RWPE2 (cell line): Measurements from ENCODE around the gene MRPL48.
A peak's percentile ranks its signal among the peaks of the same experiment; 100 is the strongest.
"Not testable (repeated sequence)": the region's sequence is repeated elsewhere in the genome, so short reads cannot be mapped to it uniquely, and the experiment has no call there.

ENCODE experiments used
- ATAC-seq: fragments of 200-7000 bp; cut with Tn5 transposase; 3 replicates; pipeline ENCODE4 v1.9.1; 2021; ENCODE audit warnings: low read depth
- DNase-seq: peaks from one replicate; pipeline ENCODE4 v3.0.0-alpha.2; 2020; ENCODE audit warnings: low spot score
- H3K27ac ChIP-seq: fragments of 450-650 bp; 2 replicates; pipeline ENCODE4 v1.5.1; 2017; ENCODE audit warnings: mild to moderate bottlenecking; ENCODE audit not compliant: poor library complexity, severe bottlenecking
- H3K27me3 ChIP-seq: fragments of 250-450 bp; sonication (Bioruptor Pico); 2 replicates; pipeline ENCODE4 v1.5.1; 2021; ENCODE audit warnings: mild to moderate bottlenecking, moderate library complexity; ENCODE audit not compliant: insufficient read depth, poor library complexity, severe bottlenecking
- H3K36me3 ChIP-seq: fragments of 250-450 bp; sonication (Bioruptor Pico); 2 replicates; pipeline ENCODE4 v1.5.1; 2020; ENCODE audit warnings: low read depth, mild to moderate bottlenecking, moderate library complexity
- H3K4me1 ChIP-seq: fragments of 250-450 bp; sonication (Bioruptor Pico); 2 replicates; pipeline ENCODE4 v1.5.1; 2021; ENCODE audit warnings: mild to moderate bottlenecking, moderate library complexity; ENCODE audit not compliant: insufficient read depth, poor library complexity, severe bottlenecking
- H3K4me3 ChIP-seq: fragments of 250-450 bp; sonication (Bioruptor Pico); 2 replicates; pipeline ENCODE4 v1.5.1; 2021; ENCODE audit warnings: mild to moderate bottlenecking, moderate library complexity; ENCODE audit not compliant: severe bottlenecking
- H3K9me3 ChIP-seq: fragments of 250-450 bp; sonication (Bioruptor Pico); 2 replicates; pipeline ENCODE4 v1.5.1; 2021; ENCODE audit warnings: mild to moderate bottlenecking, moderate library complexity; ENCODE audit not compliant: severe bottlenecking
- CTCF ChIP-seq: fragments of 450-650 bp; IDR thresholded peaks from one replicate; pipeline ENCODE4 v1.5.1; 2017; ENCODE audit warnings: mild to moderate bottlenecking, moderate library complexity; ENCODE audit not compliant: poor library complexity, severe bottlenecking

Gene MRPL48

GRCh38 chr11:73766763-73767162, 20.9 kb upstream of the MRPL48 start:
- no peak for TF ChIP-seq CTCF
- Histone ChIP-seq H3K27me3 (no peaks in the 10 kb centered on the region), H3K4me1 (no peaks in the 10 kb centered on the region)

GRCh38 chr11:73770811-73771210, 16.9 kb upstream of the MRPL48 start:
- H3K4me1 ChIP-seq, H3K9me3 ChIP-seq, DNase-seq, H3K27ac ChIP-seq, H3K27me3 ChIP-seq, H3K4me3 ChIP-seq, ATAC-seq, H3K36me3 ChIP-seq: not testable (repeated sequence)

More at GRCh38 chr11:73766763-73767162, 20.9 kb upstream of the MRPL48 start:
- ATAC-seq, result peak; percentile 23; the same call in 1 of the 3 replicates
- H3K36me3 ChIP-seq, result no peaks in the 10 kb centered on the region
- no peak overlapping the region for H3K4me3 ChIP-seq
- no peak overlapping the region for H3K27ac ChIP-seq
- DNase-seq, result no peak
- H3K9me3 ChIP-seq, result no peaks in the 10 kb centered on the region

- DNase-seq (peak; percentile 99), ATAC-seq (peak; percentile 96)
- H3K27ac ChIP-seq, result peak overlapping the region; percentile 85
- no peak for TF ChIP-seq CTCF
- peaks cover 12% of the 10 kb centered on the region for H3K4me1 ChIP-seq
- H3K4me3 ChIP-seq, result peak overlapping the region; percentile 37
- no peaks in the 10 kb centered on the region for H3K27me3 ChIP-seq
- H3K9me3 ChIP-seq, result no peaks in the 10 kb centered on the region
- no peaks in the 10 kb centered on the region for H3K36me3 ChIP-seq
Measured at GRCh38 chr11:73779084-73779902, 8.4 kb upstream of the MRPL48 start.

DNA sequence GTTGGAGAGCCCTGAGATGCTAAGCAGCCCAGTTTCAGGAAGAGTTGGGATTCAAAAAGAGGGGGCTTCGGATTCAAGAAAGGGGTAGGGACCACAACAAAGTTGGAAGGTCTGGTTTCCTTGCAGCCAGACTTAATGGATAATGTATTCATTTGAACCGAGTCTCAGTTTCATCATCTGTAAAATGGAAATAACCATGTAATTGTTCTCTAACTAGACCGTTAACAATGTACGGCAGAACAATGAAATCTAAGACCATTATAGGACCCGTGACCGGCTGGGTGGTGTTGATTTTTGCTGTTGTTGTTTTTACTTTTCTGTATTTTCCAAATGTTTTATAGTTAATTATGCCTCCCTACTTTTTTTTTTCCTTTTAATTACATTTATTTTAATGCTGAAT, 6.4 kb upstream of the MRPL48 start:
- H3K4me3 ChIP-seq, result no peak overlapping the region
- no peak for TF ChIP-seq CTCF
- ATAC-seq, result no peak
- H3K4me1 ChIP-seq, result peaks cover 12% of the 10 kb centered on the region
- no peaks in the 10 kb centered on the region for H3K36me3 ChIP-seq
- no peaks in the 10 kb centered on the region for H3K27me3 ChIP-seq
- no peaks in the 10 kb centered on the region for H3K9me3 ChIP-seq
- no peak overlapping the region for H3K27ac ChIP-seq
- DNase-seq, result no peak

DNA sequence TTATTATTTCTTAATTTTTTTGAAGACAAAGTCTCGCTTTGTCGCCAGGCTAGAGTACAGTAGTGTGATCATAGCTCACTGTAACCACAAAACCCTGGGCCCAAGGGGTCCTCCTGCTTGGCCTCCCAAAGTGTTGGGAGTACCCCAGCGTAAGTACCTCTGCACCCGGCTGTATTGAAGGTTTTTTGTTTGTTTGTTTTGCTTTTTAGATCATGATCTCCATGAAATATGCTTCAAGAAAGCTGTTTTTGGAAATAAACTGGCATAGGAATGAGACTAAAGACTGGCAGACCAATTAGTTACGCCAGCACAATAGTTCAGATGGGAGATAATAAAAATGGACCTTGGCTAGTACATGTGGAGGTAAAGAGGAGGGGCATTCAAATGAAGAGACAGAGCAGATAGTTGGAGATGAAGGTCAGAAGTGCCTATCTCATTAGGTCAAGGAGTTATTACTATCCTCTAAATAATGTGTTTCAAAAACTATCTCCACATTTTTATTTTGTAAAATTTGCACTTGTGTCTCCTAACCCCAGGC, 4.1 kb upstream of the MRPL48 start:
- ATAC-seq (no peak), DNase-seq (no peak)
- Histone ChIP-seq H3K9me3 (no peaks in the 10 kb centered on the region), H3K27me3 (no peaks in the 10 kb centered on the region), H3K4me3 (no peak overlapping the region), H3K4me1 (peaks cover 15% of the 10 kb centered on the region), H3K27ac (no peak overlapping the region), H3K36me3 (no peaks in the 10 kb centered on the region)
- TF ChIP-seq CTCF, result no peak
